SK-N-SH (cell line): ENCODE results near the gene LCNL1. TPM values are rescaled to one million over a fixed set of nuclear protein-coding genes. Genes with fewer than 3 reads are reported as not detected.

Source experiments
- CTCF ChIA-PET: fragments of 300-600, 350-600 bp; formaldehyde crosslinking; extraction: SDS; loops from one replicate; lab custom pipeline; 2021; lab: Yijun Ruan, JAX
- POLR2A ChIA-PET: fragments of 350-600 bp; sonication (Branson Sonifier 250); formaldehyde crosslinking; extraction: SDS; loops from one replicate; lab custom pipeline; 2020; ENCODE audit warnings: antibody characterized with exemption, inconsistent platforms; lab: Yijun Ruan, JAX
- DNase-seq: peaks from one replicate; pipeline ENCODE4 v3.0.0; 2012
- H2AFZ ChIP-seq: fragments of 200-600 bp; sonication (generic); 2 replicates; pipeline ENCODE4 v1.8.1; 2016; ENCODE audit warnings: antibody characterized with exemption, mild to moderate bottlenecking, low read depth
- H3F3A ChIP-seq: fragments of 200-600 bp; sonication (generic); replicated peaks from 2 replicates; pipeline ENCODE3; 2016; ENCODE audit warnings: antibody characterized with exemption, mild to moderate bottlenecking; ENCODE audit not compliant: insufficient read depth
- H3K27ac ChIP-seq, 2 experiments: fragments of 200-500 bp in 1 of 2; fragments of 200-600 bp in 1 of 2; sonication (Bioruptor generic) in 1 of 2; sonication (generic), shearing (Covaris generic) in 1 of 2; 2 replicates each; pipeline versions ENCODE4 v1.5.1 to v1.6.1; 2014 to 2016; ENCODE audit warnings: low read depth in 2 of 2, inconsistent platforms in 1 of 2, low read length in 1 of 2, mild to moderate bottlenecking in 1 of 2, mixed read lengths in 1 of 2
- H3K27me3 ChIP-seq: fragments of 200-600 bp; sonication (generic), shearing (Covaris generic); 2 replicates; pipeline ENCODE4 v1.6.1; 2016; ENCODE audit warnings: mixed run types; ENCODE audit not compliant: insufficient read depth
- H3K36me3 ChIP-seq, 2 experiments: fragments of 200-500 bp in 1 of 2; fragments of 200-600 bp in 1 of 2; sonication (Bioruptor generic) in 1 of 2; sonication (generic) in 1 of 2; replicated peaks in 1 of 2; 2 replicates each; pipeline versions ENCODE3 to v1.5.1; 2014 to 2016; ENCODE audit warnings: low read length in 1 of 2, mild to moderate bottlenecking in 1 of 2; ENCODE audit not compliant: insufficient read depth in 2 of 2, control insufficient read depth in 1 of 2
- H3K4me1 ChIP-seq, 2 experiments: fragments of 200-500 bp in 1 of 2; fragments of 200-600 bp in 1 of 2; sonication (Bioruptor generic) in 1 of 2; sonication (generic), shearing (Covaris generic) in 1 of 2; 2 replicates each; pipeline versions ENCODE4 v1.5.1 to v1.6.1; 2014 to 2016; ENCODE audit warnings: low read depth in 1 of 2, low read length in 1 of 2, mixed run types in 1 of 2; ENCODE audit not compliant: insufficient read depth in 2 of 2, control insufficient read depth in 1 of 2
- H3K4me2 ChIP-seq: fragments of 200-600 bp; sonication (generic), shearing (Covaris generic); 2 replicates; pipeline ENCODE4 v1.6.1; 2017; ENCODE audit warnings: mixed run types
- H3K4me3 ChIP-seq, 2 experiments: fragments of 200-500 bp in 1 of 2; fragments of 200-600 bp in 1 of 2; sonication (Bioruptor generic) in 1 of 2; sonication (generic), shearing (Covaris generic) in 1 of 2; 2 replicates each; pipeline versions ENCODE4 v1.5.1 to v1.8.1; 2014 to 2016; ENCODE audit warnings: low read depth in 2 of 2, inconsistent platforms in 1 of 2, low read length in 1 of 2, mild to moderate bottlenecking in 1 of 2, mixed read lengths in 1 of 2, moderate library complexity in 1 of 2
- H3K79me2 ChIP-seq: fragments of 200-600 bp; sonication (generic); 2 replicates; pipeline ENCODE4 v1.8.1; 2017; ENCODE audit warnings: mild to moderate bottlenecking; ENCODE audit not compliant: insufficient read depth
- H3K9ac ChIP-seq: fragments of 200-600 bp; sonication (generic); 2 replicates; pipeline ENCODE4 v1.6.1; 2017; ENCODE audit warnings: mixed run types
- H3K9me2 ChIP-seq: fragments of 200-600 bp; sonication (generic); 2 replicates; pipeline ENCODE4 v1.6.1; 2017; ENCODE audit warnings: mixed run types
- H3K9me3 ChIP-seq: fragments of 200-600 bp; sonication (generic); 2 replicates; pipeline ENCODE4 v1.6.1; 2017; ENCODE audit warnings: mixed run types, mild to moderate bottlenecking, moderate library complexity
- H4K20me1 ChIP-seq: fragments of 200-600 bp; sonication (generic); 2 replicates; pipeline ENCODE4 v1.6.1; 2017; ENCODE audit warnings: mild to moderate bottlenecking, mixed run types; ENCODE audit not compliant: insufficient read depth
- CHD2 ChIP-seq: fragments of 150-350 bp; IDR thresholded peaks from 2 replicates; pipeline ENCODE4 v1.6.1; 2018; ENCODE audit warnings: low read length; ENCODE audit not compliant: partially characterized antibody
- CTCF ChIP-seq: fragments of 200-600 bp; sonication (generic); IDR thresholded peaks from 2 replicates; pipeline ENCODE4 v1.6.1; 2017; ENCODE audit warnings: antibody characterized with exemption, mild to moderate bottlenecking, moderate library complexity
- ELF1 ChIP-seq: IDR thresholded peaks from 2 replicates; pipeline ENCODE4 v1.4.0; 2012
- EP300 ChIP-seq, 2 experiments: IDR thresholded peaks; 2 replicates each; pipeline versions ENCODE4 v1.4.0 to v1.6.1; 2012; ENCODE audit warnings: borderline replicate concordance in 1 of 2, low read depth in 1 of 2, low read length in 1 of 2
- FOSL2 ChIP-seq: IDR thresholded peaks from 2 replicates; pipeline ENCODE4 v1.4.0; 2012; ENCODE audit warnings: low read depth, mild to moderate bottlenecking, moderate library complexity, borderline replicate concordance
- FOXM1 ChIP-seq: IDR thresholded peaks from 2 replicates; pipeline ENCODE4 v1.4.0; 2012; ENCODE audit warnings: low read depth, mild to moderate bottlenecking
- MAX ChIP-seq: IDR thresholded peaks from 2 replicates; pipeline ENCODE4 v1.4.0; 2012; ENCODE audit warnings: low read depth
- MXI1 ChIP-seq: IDR thresholded peaks from 2 replicates; pipeline ENCODE4 v1.6.1; 2012; ENCODE audit warnings: mild to moderate bottlenecking, low read depth, low read length, improper control_type of control experiment
- POLR2AphosphoS5 ChIP-seq: IDR thresholded peaks from 2 replicates; pipeline ENCODE4 v1.6.1; 2012; ENCODE audit warnings: low read depth, low read length
- RAD21 ChIP-seq: IDR thresholded peaks from 2 replicates; pipeline ENCODE4 v1.6.1; 2012; ENCODE audit warnings: mild to moderate bottlenecking, low read length
- RFX5 ChIP-seq: IDR thresholded peaks from 2 replicates; pipeline ENCODE4 v1.6.1; 2012; ENCODE audit warnings: mild to moderate bottlenecking, improper control_type of control experiment, low read length
- RXRA ChIP-seq: IDR thresholded peaks from 2 replicates; pipeline ENCODE4 v1.4.0; 2012; ENCODE audit warnings: low read depth, mild to moderate bottlenecking, borderline replicate concordance
- TAF1 ChIP-seq: IDR thresholded peaks from 2 replicates; pipeline ENCODE4 v1.6.1; 2012; ENCODE audit warnings: low read depth, mild to moderate bottlenecking, low read length, moderate library complexity, borderline replicate concordance
- TEAD4 ChIP-seq: IDR thresholded peaks from 2 replicates; pipeline ENCODE4 v1.4.0; 2012; ENCODE audit warnings: mild to moderate bottlenecking, borderline replicate concordance; ENCODE audit not compliant: insufficient read depth
- USF2 ChIP-seq: fragments of 150-350 bp; IDR thresholded peaks from 2 replicates; pipeline ENCODE4 v1.6.1; 2017; ENCODE audit warnings: antibody characterized with exemption, low read length, low read depth, borderline replicate concordance
- ZBTB33 ChIP-seq: IDR thresholded peaks from 2 replicates; pipeline ENCODE4 v1.4.0; 2012; ENCODE audit warnings: low read depth, borderline replicate concordance
- WGBS: methylation state at CpG from one replicate; pipeline ENCODE4 v1.1.6; 2017; ENCODE audit warnings: low lambda C conversion rate; 5-methylcytosine and 5-hydroxymethylcytosine counted together
- polyA plus RNA-seq, 3 experiments: library from polyadenylated mRNA; depleted of rRNA; stranded (reverse); fragments of >200 nt; gene quantifications; 2 replicates each; pipeline ENCODE4 v1.2.3, GENCODE V29; 2012

The LCNL1 gene
- polyA plus RNA-seq, 1 of the 3 experiments (the other 2 are of a cell fraction): not detected

GRCh38 chr9:137028263-137029057, 45.7 kb downstream of the LCNL1 start:
- no peak for TF ChIP-seq MXI1
- peak; percentile 27; the same call in 1 of the 2 replicates for TF ChIP-seq RAD21
- TF ChIP-seq EP300 (IDR thresholded peaks at IDR 0.05; ENCODE audit: borderline replicate concordance in 1 of 2, low read depth in 1 of 2, low read length in 1 of 2): no peak
- no peak for TF ChIP-seq RXRA
- peak; percentile 7; the same call in 1 of the 2 replicates for TF ChIP-seq CTCF
- TF ChIP-seq POLR2AphosphoS5: no peak
- TF ChIP-seq FOXM1: no peak
- TF ChIP-seq FOSL2: no peak
- no peak for TF ChIP-seq RFX5
- 0 out of 2 replicates have a peak, but pooled peaks cover 3% of the 10 kb centered on the region for H3K79me2 ChIP-seq
- ChIA-PET CTCF (interaction anchor here (0.6 to 15.1 kb wide), 54 partner anchors 9 to 357 kb away, joined by 3 to 350 read pairs (median 5); partner anchors contain the start of genes AJM1, C8G, CLIC3 and FBXW5), POLR2A (interaction anchor here (1.1 to 1.4 kb wide), 3 partner anchors 27 to 80 kb away, joined by 3 to 5 read pairs (median 4); no protein-coding TSS in a partner anchor)
- H3K9me3 ChIP-seq: no peaks in the 10 kb centered on the region
- DNase-seq: peak; percentile 91
- peak overlapping the region in 1 of 2 experiments; percentile 43; a peak in 2 of 4 replicates for H3K27ac ChIP-seq
- no peaks in the 10 kb centered on the region for H3K36me3 ChIP-seq
- no peaks in the 10 kb centered on the region for H3K27me3 ChIP-seq
- peaks cover 5 to 49% of the 10 kb centered on the region in 2 experiments; a peak in 1 of 4 replicates for H3K4me1 ChIP-seq
- under 1% methylated on average over 15 of the region's 98 CpGs for WGBS
- peak overlapping the region; percentile 62 to 73 for H3K4me3 ChIP-seq
- H2AFZ ChIP-seq: no peak overlapping the region
- H3F3A ChIP-seq: no peaks in the 10 kb centered on the region
- peak overlapping the region; percentile 99 for H3K4me2 ChIP-seq
- H3K9me2 ChIP-seq: no peaks in the 10 kb centered on the region
- no peaks in the 10 kb centered on the region for H4K20me1 ChIP-seq
- H3K9ac ChIP-seq: no peak overlapping the region

- 0 out of 2 replicates have a peak, but pooled peaks cover 3% of the 10 kb centered on the region for H3K79me2 ChIP-seq
- POLR2A ChIA-PET: interaction anchor here (0.7 to 1.4 kb wide), 4 partner anchors 27 to 81 kb away, joined by 3 to 5 read pairs (median 4); no protein-coding TSS in a partner anchor
- TF ChIP-seq TEAD4: no peak
- TF ChIP-seq MAX: no peak
- no peak for TF ChIP-seq TAF1
- no peak for TF ChIP-seq CHD2
- peak; percentile 56 for TF ChIP-seq RAD21
- no peak for TF ChIP-seq USF2
- no peak for TF ChIP-seq ZBTB33
- no peak for TF ChIP-seq ELF1
These were observed 46.5 kb downstream of the LCNL1 start for GRCh38 chr9:137029058-137029936.

More at GRCh38 chr9:137029058-137029936, 46.5 kb downstream of the LCNL1 start:
- Histone ChIP-seq H3K9me3 (no peaks in the 10 kb centered on the region), H3K27ac (no peak overlapping the region; a peak in 1 of 4 replicates), H2AFZ (no peak overlapping the region), H3K27me3 (no peaks in the 10 kb centered on the region), H4K20me1 (no peaks in the 10 kb centered on the region), H3K9me2 (no peaks in the 10 kb centered on the region), H3F3A (no peaks in the 10 kb centered on the region), H3K36me3 (no peaks in the 10 kb centered on the region), H3K9ac (no peak overlapping the region), H3K4me2 (peak overlapping the region; percentile 99), H3K4me1 (peaks cover 5 to 49% of the 10 kb centered on the region in 2 experiments; a peak in 1 of 4 replicates), H3K4me3 (peak overlapping the region; percentile 62 to 73; a peak in 3 of 4 replicates)
- CTCF ChIA-PET: interaction anchor here (0.6 to 15.1 kb wide), 59 partner anchors 8 to 358 kb away, joined by 3 to 350 read pairs (median 4); partner anchors contain the start of genes AJM1, C8G, CLIC3 and CYSRT1
- 29% methylated on average over 12 of the region's 19 CpGs for WGBS
- DNase-seq: peak; percentile 90
